ENCODE measurements around the gene ACSS2.

Gene ACSS2, protein sequence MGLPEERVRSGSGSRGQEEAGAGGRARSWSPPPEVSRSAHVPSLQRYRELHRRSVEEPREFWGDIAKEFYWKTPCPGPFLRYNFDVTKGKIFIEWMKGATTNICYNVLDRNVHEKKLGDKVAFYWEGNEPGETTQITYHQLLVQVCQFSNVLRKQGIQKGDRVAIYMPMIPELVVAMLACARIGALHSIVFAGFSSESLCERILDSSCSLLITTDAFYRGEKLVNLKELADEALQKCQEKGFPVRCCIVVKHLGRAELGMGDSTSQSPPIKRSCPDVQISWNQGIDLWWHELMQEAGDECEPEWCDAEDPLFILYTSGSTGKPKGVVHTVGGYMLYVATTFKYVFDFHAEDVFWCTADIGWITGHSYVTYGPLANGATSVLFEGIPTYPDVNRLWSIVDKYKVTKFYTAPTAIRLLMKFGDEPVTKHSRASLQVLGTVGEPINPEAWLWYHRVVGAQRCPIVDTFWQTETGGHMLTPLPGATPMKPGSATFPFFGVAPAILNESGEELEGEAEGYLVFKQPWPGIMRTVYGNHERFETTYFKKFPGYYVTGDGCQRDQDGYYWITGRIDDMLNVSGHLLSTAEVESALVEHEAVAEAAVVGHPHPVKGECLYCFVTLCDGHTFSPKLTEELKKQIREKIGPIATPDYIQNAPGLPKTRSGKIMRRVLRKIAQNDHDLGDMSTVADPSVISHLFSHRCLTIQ

DNA sequence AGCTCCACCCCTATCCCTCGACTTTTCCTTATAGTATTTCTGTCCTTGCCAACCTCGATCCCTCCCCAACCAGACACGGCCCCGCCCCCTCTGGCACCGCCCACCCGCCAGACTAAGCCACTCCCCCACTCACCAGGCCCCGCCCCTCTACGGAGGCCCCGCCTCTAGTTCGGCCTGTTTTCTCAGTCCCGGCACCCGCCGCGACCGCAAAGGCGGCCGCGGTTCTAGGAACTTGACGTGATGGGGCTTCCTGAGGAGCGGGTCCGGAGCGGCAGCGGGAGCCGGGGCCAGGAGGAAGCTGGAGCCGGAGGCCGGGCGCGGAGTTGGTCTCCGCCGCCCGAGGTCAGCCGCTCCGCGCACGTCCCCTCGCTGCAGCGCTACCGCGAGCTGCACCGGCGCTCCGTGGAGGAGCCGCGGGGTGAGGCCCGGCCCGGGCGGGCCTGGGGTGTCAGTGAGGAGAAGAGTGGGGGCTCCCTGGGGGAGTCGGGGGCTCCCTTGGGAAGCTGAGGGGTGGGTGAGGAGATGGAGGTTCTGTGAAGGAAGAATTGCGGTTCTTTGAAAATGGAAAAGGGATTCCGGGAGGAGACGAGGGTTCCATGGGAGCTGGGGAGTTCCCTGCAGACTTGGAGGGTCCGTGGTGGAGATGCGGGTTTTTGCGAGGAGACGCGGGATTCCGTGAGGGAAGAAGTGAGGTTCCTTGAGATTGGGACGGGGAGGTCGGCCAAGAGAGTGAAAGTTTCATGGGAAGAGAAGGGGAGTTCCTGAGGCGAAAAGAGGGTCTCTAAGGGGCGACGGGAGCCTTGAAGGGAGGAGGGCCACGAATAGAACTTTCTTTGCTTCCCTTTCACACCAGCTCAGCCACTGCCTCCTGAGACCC is at the start of gene ACSS2:
Gene ACSS2 (plus strand): TSS at position 207 of the 877 bp plus-strand sequence. CDS start 34 bp downstream, at position 241.
- peak; percentile 98 for DNase-seq (ENCODE audit: low spot score)

DNA sequence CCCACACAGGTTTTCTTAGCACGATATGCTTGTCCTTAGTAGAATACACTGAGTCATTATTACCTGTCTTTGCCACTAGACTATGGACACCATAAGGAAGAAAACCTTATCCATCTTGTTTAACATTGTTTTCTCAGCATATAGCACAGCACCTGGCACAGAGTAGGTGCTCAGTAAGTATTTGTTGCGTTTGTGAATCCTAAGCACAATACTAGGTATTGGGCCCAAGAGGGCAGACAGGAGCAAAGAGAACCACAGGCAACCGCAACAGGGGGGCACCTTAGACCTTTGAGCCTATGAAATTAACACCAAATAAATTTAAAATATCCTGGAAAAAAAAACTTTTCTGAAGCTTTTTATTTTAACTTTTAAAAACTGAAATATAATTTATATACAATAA is 47.2 kb upstream of the ACSS2 start:
- no peak for DNase-seq (ENCODE audit: low spot score)

DNA sequence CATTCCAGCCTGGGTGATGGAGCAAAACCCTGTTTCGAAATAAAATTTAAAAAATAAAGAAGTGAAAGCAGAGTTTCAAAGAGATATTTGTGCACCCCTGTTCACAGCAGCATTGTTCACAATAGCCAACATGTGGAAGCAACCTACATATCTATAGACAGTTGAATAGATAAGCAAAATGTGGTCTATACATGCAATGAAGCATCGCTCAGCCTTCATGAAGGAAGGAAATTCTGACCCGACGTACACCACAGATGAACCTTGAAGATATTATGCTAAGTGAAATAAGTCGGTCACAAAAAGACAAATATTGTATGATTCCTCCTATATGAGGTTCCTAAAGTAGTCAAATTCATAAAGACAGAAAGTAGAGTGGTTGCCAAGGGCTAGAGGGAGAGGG is 44.5 kb upstream of the ACSS2 start:
- DNase-seq (ENCODE audit: low spot score): no peak

DNA sequence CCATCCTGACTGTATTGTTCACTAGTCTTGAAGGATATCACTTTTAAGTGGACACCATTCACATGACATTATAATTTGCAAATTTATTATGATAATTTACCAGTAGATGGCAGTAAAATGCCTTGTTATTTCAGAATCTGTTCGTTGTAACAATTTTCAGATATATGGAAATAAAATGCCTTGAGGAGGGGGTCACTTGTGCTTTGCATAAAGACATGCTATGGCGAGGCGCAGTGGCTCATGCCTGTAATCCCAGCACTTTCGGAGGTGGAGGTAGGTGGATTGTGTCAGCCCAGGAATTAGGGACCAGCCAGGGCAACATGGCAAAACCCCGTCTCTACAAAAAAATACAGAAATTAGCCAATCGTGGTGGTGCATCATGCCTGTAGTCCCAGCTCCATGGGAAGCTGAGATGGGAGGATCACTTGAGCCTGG is 41.9 kb upstream of the ACSS2 start:
- peak; percentile 63 for DNase-seq (ENCODE audit: low spot score)

DNA sequence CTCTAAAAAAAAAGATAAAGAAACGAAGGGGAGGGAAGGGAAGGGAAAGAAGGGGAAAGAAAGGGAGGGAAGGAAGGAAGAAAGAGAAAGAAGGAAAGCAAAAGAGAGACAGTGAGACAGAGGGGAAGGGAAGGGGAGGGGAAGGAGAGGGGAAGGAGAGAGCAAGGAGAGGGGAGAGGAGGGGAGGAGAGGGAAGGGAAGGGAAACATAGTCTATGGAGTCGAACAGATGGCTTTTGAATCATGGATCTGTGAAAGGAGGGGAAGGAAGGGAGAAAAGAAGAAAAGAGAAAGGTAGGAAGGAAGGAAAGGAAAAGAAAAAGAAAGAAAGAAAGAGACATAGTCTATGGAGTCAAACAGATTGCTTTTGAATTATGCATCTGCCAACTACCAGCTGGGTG is 34.3 kb upstream of the ACSS2 start:
- no peak for DNase-seq (ENCODE audit: low spot score)

DNA sequence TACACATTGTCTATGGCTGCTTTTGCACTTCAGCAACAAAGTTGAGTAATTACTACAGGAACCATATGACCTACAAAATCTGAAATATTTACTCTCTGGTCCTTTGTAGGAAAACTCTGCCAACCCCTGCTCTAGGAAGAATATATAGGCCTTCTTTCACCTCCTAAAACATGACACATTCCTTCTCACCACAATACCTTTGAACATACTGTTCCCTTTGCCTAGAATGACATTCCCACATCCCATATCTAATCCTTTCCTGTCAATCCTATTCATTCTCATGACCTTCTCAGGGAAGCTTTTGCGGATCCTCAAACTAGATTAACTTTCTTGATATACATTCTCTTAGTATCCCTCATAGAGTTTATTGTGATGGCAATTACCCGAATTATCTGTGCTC is 33.0 kb upstream of the ACSS2 start:
- DNase-seq (ENCODE audit: low spot score): no peak

DNA sequence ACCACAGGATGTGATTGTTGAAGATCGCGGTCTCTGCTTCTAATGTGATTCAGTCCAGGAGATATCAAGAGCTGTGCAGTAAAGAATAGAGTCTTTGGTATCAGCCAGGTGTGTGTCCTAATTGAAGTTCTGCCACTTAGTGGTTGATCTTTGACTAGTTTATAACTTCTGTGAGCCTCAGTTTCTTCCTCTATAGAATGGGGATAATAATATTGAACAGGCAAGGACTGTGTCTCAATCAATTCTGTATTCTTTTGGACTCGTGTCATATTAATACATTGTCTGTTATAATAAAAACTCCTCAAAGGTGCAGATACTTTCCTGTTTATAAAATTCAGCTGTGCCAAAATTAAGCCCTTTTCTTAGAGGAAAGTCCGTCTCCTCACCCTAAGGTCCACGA is 27.8 kb upstream of the ACSS2 start:
- DNase-seq (ENCODE audit: low spot score): no peak

DNA sequence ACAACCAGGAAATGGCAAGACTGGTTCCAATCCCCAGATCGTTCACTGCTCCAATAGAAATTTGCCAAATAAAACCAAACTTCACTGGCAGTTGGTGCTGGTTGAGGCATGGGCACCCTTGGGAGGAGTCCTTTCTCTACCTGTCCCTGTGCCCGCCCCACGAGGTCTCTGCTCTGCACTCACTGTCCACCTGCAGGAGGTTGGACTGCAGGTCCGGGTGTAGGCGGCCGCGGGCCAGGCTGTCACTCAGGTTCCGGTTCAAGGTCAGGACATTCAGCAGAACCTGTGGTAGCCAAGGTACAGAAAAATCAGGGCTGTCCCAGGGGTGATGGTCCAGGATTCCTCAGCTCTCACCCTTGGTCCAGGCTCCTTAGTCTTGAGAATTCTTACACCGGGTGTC is 26.6 kb upstream of the ACSS2 start:
- no peak for DNase-seq (ENCODE audit: low spot score)

DNA sequence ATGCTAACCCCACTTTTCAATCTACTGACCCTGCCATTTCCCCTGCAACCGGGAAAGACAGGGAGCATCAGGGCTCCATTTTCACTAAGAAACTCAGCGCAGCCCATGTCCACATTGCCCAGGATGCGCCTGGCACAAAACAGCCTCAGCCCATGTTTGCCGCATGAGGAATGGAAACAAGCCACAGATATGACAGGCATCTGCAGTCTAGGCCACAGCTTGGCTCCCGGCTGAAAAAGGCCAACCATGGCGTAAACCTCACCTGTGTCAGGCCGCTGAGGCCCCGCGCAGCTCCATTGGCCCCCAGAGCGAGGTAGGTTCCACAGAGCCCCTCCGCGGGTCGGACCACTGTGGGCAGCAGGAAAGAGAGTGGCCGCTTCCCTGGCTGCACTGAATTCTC is 25.4 kb upstream of the ACSS2 start:
- no peak for DNase-seq (ENCODE audit: low spot score)

DNA sequence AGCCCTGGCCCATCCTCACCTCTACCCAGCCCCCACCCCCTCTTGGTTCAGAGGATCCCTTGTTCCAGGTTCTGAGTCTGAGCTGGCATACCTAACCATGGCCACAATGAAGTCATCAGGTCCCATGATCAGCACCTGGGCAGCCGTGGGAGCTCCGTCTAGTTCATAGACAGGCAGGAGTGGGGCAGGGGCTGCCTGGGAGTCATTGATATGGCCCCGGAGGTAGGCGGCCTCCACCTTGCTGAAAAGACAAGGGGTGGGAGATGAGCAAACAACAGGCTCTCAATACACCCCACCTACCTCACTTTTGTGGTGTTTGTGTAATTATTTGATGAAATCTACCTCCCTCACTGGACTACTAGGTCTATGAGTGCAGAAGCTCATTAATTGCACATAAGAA is 24.1 kb upstream of the ACSS2 start:
- DNase-seq (ENCODE audit: low spot score): no peak

DNA sequence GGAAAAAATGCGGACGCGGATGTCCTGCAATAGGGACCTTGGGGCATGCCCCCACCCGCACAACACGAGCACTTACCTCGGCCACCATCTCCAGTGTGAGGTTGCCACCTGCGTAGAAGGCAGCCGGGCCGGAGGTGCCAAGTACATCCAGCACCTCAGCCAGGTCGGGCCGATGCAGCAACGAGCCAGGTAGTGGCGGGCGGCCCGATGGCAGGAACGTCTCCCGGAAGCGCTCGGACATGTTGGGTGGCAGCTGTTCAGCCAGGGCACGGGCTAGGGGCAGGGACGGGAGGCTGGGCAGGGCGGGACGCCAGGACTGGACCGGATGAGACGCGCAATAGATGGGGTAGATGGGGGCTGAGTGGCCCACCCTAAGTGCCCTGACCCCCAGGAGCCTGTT is 17.0 kb upstream of the ACSS2 start:
- DNase-seq (ENCODE audit: low spot score): no peak

DNA sequence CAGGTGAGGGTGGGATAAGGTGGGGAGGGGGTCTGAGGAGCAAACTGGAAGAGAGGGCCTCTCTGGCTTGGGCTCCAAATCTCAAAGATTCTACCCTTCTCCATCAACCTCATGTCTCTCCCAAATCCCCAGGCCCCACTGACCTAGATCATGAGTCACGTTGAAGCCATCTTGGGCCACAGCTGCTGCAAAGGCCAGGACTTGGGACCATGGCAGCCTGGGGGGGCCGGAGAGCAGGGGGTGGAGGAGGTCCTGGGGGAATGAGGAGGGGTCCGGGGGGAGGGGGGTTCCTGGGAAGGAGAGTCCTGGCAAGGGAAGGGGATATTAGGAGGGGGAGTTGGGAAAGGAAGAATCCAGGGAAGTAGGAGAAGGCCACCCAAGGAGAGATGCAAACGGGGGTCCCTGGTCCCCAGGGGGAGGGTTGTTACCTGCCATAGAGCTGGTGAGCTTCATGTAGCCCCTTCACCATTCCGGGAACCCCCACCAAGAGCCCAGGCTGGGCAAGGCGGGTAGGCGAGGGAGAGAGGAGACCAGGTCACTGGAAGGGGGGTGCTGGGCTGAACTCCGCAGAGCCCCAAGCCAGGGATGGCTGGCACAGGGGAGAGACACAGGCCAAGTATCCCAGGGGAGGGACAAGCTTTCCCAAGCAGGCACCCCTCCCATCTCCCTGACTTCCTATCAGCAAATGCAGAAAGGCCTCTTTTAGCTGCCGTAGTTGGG is 16.4 kb upstream of the ACSS2 start:
- no peak for DNase-seq (ENCODE audit: low spot score)

DNA sequence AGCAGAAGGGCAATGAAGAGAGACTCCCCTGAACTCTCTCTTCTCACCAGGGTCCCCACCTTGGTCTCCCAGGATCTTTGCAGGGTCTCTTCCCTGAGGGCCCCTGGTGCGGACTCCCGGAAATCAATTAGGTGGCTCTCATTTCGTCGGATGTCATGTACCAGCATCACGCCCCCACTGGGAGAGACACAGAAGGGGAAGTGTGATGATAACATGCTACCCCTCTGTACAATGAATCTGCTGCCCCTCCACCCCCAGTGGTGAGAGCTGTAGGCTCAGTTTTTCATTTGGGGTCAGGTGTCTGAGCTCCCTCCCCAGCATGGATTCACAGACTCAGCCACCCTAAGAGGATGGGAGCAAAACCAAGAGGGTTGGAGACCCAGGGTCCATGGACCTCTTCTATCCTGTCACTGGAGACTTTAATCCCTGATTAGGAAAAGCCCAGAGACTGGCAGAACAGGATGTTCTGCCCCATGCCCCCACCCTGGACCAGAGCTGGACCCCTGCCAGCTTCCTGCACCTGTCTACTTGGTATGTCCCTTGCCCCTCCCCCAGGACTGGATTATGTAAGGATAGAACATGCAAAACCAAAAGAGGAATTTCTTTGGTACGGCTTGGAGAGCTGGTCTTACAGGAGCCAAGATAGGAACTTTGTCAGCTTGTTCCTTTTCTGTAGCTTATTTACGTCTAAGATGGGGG is 14.9 kb upstream of the ACSS2 start:
- no peak for DNase-seq (ENCODE audit: low spot score)

DNA sequence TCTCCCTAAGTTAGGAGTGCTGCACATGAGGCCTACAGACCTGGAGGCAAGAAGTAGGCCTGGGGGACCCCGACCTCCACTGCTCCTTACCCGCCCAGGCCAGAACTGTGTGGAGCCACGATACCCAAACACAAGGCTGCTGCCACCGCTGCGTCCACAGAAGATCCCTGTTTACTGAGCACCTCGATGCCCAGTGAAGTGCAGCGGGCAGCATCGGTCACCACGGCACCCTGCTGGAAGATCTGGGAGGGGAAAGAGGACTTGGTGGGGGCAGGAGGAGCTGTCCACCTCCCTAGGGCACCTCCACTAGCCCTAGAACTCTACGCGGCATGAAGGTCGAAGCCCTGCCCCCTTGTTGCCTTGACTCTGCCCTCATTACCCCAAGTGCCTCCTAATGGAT is 13.7 kb upstream of the ACSS2 start:
- DNase-seq (ENCODE audit: low spot score): no peak

DNA sequence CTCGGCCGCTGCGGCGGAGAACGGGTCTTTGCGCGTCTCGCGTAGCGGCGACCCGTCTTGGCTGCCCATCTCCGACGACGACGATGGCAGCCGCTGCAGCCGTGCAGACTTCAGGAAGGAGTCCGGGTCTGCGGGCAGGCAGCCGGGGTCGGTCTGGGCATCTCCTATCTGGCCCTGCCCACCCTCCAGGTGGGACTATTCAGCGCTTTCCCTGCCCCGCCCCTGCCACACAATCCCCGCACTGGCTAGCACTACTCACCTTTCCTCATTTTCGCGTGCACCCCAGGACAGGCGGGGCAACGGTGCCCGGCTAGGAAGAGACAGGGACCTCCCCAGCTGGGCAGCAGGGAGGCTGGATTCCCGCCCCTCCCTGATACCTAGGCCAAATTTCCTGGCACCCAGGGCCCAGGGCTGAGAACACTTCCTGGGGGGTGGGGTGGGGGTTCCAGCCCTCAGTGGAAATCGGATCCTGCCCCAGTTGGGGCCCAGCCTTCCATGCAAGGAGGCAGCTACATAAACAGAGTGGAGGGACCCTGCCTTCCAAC is 12.9 kb upstream of the ACSS2 start:
- DNase-seq (ENCODE audit: low spot score): no peak

DNA sequence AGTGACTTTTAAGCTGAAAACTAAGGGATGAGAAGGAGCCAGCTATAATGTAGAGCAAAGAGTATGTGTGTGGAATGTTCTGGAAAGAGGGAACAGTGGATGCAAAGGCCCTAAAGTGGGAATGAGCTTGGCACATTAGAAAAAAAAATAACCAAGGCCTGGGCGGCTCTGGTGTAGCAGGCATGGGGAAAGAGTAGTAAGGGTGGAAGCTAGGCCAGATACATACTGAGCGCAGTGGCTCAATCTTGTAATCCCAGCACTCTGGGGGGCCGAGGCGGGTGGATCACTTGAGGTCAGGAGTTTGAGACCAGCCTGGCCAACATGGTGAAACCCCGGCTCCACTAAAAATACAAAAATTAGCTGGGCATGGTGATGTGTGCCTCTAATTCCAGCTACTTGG is 12.2 kb upstream of the ACSS2 start:
- DNase-seq (ENCODE audit: low spot score): no peak

DNA sequence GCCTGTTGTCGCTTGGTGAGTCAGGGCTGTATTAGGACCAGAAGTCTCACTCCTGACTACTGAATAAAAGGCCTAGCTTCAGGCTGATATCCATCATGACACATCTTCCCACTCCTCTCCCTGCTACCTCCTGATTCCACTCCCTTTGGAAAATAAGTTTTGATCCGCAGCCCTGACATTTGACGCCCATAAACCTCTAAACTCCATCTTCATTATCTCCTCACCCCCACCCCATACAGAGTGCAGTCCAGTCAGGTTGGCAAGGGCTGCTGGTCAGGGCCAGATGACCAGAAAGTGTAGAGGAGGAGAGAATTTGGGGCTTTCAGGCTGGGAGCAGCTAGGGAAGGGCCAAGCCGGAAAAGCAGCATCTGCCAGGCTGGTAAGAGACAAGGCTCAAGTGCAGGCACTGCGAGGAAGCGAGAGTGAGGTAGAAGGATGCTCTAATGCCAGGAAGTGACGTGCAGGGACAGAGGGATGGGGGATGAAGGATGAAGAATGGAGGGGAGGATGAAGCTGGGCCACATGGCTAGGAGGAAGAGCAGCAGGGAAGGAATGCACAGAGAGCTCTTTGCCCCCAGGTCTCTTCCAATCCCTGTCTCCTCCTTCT is 5.0 kb upstream of the ACSS2 start:
- no peak for DNase-seq (ENCODE audit: low spot score)

DNA sequence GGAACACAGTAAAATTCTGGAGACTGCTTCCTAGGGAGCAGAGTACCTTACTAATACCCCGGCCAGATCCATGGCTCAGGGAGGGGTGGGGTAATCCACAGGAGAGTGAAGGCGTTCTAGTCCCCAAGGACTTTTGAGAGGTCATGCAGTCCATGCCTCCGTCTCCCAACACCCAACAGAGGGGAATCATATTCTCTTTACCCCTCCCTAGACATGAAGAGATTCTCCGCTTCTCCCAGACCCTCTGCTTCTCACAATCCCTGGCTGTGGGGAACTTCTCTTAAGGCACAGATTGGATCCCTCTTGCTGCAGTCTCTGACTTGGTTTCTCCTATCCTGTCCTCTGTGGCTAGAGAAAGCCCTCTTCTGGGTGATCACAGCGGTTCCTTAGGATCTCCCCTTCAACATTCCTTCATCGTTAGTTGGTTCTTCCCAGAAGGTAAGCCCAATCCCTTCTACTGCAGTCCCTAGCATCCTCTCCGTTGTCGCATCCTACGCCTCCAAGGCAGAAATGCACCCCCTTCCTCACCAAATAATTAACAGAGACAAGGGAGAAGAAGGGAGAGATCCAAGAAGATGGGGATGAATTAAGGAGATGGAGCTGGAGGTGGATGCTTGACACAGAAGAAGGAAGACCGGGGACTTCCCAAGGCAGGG is 4.3 kb upstream of the ACSS2 start:
- DNase-seq (ENCODE audit: low spot score): no peak

DNA sequence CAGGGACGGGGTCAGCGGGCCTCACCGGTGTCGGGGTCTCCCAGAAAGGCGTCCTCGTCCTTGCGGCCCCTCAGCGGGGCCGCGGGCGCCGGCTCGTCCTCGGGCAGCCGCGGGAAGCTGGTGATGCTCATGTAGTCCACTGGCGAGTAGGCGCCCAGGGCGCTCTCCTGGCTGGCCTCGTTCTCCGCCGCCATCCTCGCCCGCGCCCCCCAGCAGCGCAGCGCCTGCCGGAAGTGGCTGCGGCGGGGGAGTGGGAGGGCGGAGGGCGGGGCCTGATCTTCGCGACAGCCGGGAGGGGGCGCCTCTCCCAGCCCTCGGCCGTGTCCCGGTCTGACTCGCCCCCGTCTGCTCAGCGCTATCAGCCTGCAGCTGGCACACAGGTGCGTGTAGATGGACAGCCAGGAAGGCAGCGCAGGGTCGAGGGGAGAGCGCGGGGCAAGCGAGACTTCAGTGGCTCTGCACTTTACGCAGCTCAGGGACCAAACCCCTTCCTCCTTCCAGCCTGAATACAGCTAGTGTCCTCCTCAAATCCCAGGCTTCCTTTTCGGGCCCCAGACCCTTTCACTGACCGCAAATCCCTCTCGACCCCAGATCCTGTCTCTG is 3.7 kb upstream of the ACSS2 start, which contains the start of gene GGT7:
Gene GGT7 (minus strand): TSS at position 235 of the 603 bp plus-strand sequence. CDS start 41 bp downstream, at position 194.
- peak; percentile 40 for DNase-seq (ENCODE audit: low spot score)
